Activated CD4-positive, alpha-beta T cell treated with anti-CD3 and anti-CD28 coated beads, Interleukin-2, Interleukin-4, amounts not matched to agents 100 ng/mL and 50 ng/mL, durations not matched to agents 16 hours and 8 hours (primary cell): ENCODE data around the gene FCGR3B.
"Not testable (repeated sequence)": the region's sequence is repeated elsewhere in the genome, so short reads cannot be mapped to it uniquely, and the experiment has no call there.

ENCODE experiments used
- DNase-seq: peaks from one replicate; pipeline ENCODE4 v3.0.0-alpha.2; 2020; ENCODE audit warnings: low spot score

FCGR3B gene

DNA sequence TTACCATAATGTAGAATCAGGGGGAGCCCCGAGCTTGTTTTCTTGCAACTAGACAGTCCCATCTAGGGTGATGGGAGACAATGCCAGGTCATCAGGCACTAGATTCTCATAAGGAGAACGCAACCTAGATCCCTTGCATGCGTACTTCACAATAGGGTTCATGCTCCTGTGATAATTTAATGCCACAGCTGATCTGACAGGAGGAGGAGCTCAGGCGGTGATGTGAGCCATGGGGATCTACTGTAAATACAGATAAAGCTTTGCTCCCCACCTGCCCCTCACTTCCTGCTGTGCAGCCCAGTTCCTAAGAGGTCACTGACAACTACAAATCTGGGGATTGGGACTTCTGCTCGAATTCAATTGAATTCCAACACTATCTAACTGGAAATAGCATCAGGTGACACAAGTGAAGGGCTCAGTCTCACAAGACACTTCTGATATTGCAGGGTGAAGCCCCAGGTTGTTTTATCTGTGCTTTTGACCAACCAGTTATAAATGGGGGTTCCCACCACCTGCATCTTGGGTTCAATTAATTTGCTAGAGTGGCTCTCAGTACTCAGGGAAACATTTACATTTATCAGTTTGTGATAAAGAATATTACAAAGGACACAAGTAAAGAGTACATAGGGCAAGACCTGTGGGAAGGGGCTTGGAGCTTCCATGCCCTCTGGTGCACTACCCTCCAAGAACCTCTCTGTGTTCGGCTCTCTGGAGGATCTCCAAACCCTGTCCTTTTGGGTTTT lies 7.4 kb upstream of the FCGR3B start:
- DNase-seq = not testable (repeated sequence)

DNA sequence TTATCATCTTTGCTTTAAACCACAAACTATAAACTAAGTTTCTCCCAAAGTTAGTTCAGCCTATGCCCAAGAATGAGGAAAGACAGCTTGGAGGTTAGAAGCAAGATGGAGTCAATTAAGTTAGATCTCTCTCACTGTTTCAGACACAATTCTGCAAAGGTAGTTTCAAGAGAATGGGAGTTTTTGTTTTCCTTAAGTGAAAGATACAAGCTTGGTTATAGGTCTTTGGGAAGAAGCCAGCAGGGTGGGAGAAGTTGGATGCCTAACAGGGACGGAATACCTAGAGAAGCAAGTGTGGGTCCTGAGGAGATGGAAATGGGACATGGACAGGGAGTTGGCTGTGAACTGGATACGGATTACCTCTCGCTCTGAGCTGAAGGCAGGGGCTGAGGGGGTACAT lies 6.0 kb upstream of the FCGR3B start:
- DNase-seq = not testable (repeated sequence)

DNA sequence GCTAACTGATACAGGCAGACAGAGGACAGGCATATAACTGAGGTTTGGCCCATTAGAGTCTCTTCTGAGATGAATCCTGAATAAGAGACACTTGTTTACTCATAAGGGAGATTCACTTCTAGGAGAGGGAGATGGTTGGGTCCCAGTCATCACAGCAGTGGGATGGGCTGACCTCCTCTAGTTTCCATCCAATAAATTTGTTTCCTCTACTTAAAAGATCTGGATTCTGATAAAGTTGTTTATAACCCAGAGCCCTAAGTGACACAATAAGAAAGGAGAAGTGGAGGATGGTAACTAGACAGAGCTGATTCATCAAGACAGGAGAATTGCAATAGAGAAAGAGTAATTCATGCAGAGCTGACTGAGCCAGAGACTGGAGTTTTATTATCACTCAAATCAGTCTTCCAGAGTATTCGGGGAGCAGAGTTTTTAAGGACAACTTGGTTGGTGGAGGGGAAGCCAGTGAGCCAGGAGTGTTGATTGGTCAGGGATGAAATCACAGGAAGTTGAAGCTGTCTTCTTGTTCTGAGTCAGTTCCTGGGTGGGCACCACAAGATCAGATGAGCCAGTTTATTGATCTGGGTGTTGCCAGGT lies 5.3 kb upstream of the FCGR3B start:
- DNase-seq = peak; percentile 28

DNA sequence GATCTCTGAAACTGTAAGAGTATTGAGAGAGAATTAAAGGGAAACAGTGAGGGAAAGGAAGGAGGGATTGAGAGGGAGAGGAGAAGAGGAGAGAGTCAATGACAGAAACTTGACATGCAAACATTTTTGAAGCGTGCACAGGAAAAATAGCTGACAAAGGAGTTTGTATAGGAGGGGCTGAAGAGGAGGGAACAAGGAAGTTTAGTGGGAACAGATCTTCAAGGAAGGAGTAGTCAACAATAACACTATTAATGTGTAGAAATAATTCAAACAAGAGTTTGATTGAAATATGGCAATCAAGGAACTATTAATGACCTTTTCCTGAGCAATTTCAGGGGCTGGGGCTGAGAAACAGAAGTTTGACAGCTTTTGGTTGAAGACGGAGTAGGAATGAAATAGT lies 4.0 kb upstream of the FCGR3B start:
- not testable (repeated sequence) for DNase-seq

DNA sequence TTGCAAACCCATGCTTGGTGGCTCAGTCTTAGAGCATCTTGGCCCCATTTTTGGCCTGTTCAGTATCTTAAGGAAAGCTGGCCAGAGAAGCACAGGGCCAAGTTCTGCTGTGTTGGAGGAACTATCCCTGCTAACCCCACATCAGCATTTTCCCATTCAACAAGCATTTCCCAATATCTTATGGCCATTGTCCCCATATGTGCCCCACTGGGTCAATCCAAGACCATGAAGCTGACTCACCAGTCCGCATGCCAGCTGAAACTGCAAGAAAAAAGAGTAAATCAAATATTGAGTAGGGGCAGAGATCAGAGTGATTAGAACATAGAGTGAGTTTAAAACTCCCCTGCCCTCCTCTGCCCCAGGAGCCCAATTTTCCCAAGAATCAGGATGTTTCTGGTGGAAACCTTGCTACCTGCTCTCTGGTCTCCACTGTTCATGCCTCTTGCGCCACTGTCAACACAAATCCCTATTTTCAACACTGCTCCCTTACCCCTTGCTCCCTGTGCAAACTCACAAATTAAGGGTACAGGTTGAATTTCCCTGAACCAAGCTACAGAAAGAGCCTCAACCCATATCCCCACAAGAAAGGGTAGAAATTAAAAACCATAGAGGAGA lies 741 bp downstream of the FCGR3B start:
- not testable (repeated sequence) for DNase-seq

DNA sequence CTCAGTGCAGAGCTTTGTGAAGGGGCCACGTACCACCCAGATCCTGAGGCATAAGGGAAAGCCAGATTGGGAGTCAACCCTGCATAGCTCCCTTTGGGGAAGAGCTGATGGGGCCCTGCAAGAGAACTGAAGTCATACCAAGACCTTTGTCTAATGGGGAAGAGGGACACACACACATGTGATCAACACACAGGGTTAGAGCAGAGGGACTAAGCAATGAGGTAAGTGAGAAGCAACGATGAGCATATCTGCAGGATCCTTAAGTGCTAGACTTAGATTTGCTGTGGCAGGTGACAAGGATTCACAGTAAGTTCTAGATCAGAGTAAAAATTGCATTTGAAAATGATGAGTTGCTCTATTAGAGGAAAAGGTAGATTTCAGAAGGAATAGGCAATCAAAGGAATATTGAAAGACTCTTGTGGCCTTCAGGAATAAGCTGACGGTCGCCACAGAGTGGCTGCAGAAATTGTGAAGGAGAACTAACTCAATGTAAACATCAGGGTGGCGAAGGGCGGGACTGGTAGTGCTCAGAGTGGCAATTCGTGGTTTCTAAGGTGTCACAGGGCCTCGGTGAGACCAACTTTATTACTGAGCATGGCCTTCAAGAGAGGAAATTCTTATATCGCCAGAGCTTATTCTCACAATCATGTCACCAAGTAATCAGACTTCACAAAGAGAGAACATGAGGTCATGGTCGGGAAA lies 4.4 kb downstream of the FCGR3B start:
- DNase-seq = not testable (repeated sequence)

DNA sequence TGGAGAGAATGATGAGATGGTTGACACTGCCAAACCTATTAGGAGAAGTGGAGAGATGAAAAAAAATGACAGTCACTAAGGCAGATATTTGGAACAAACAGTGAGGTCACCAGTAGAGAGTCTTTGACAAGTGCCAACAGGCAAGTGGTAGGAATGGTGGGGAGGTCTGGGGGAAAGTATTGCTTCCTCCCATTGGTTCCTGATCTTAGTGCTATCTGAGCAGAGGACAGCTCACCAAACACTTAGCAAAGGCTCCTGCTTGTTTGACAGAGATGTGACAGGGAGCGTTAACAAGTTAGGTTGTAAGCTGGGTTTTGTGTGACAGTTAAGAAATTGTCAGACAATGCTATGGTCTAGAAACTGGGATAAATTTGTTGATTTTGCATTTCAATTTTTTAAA lies 6.4 kb downstream of the FCGR3B start:
- DNase-seq = not testable (repeated sequence)

DNA sequence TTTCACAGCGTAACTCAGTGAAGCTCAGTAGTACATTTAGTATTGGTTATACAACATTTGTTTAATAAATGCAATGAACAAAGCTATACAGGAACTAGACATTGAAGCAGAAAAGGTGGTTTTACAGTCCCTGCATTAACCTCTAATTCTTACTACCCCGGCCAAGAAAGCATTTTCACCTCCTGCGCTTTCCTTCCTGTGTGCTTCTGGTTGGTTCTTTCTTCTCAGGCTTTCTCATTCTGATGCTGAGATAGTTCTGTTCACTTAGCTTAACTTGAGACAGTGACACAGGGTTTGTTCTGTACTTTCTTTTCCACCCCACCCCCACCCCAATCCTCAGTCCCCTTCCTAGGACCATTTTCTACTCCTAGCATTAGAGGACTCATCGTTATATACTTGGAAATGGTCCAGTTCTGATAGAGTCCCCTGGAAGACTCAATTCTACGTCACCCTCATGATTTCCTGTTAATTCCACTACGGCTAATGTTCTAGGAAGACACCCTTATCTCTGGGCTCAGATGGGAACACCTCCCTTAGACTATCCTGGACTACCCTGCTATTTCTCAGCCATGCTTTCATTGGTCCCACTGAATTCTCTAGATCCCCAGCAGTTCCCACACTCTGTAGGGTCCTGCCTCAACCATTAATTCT lies 7.5 kb downstream of the FCGR3B start:
- peak; percentile 37 for DNase-seq

DNA sequence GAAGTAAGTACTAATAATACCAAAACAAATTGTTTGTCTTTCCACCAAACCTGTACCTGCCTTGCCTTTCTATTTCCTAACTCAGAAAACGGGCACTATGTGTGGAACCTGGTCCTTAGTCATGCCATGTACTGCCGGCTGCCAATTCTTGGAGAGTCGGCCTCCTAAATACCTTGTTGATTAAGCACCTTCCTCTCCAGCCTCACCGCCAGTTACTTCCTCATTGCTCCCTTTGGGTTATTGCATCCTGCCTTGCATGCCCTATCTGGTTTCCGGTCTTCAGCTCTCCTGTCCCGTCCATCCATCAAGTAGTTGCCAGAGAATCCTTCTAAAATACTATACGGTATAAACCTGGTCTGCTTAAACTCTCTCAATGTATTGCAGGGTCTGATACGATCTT lies 8.9 kb downstream of the FCGR3B start:
- not testable (repeated sequence) for DNase-seq

DNA sequence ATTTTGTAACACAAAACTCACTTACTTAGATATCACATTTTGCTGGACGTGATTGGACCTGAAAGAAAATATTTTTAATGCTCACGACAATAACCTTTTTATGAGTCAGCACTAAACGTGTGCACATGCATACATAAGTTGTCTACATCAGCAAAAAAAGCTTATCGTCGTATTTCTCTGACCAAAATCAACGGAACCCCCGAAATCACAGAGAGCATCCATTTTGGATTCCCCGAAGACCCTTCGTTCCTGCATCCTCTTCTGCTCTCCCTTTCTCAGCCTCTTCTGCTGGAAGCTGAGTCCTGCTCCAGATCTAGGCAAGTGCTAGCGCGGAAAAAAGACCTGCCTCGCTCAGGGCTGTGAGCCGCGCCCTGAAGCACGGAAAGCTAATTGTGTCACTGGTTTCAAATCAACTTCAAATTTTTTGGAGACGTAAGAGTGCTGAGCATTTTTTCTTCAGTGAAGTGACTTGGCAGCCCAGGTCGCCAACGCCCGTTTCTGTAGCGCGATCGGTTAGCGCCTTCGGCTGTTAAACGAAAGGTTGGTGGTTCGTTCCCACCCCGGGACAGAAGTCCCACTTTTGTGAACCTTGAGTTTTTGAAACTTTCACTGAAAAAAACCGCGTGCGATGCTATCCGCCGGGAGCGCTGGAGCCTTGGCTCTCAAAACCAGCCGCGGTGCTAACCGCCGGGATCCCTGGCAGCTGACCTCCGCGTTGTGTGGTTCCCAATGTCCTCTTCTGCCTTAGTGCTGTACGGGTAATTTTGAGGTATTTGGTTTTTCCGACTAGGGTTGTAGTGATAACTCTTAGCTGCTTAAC lies 9.6 kb downstream of the FCGR3B start:
- peak; percentile 91 for DNase-seq

DNA sequence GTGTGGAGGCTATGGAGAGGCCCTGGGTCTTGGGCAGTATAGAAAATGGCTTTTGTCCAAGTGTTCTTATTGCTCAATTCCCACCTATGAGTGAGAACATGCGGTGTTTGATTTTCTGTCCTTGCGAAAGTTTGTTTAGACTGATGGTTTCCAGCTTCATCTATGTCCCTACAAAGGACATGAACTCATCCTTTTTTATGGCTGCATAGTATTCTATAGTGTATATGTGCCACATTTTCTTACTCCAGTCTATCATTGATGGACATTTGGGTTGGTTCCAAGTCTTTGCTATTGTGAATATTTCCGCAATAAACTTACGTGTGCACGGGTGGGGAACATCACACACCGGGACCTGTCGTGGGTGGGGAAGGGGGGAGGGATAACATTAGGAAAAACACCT lies 10.6 kb downstream of the FCGR3B start:
- DNase-seq = not testable (repeated sequence)

DNA sequence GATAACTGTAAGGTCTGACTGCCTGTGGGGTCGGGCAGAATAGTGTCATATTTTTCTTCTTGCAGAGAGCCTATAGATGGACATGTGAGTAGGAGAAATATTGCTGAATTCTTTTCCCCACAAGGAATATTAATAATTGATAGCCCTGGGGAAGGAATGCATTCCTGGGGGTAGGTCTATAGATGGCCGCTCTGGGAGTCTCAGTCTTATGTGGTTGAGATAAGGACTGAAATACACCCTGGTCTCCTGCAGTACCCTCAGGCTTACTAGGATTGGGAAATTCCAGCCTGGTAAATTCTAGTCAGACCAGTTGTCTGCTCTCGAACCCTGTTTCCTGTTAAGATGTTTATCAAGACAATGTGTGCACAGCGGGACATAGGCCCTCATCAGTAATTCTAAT lies 12.5 kb downstream of the FCGR3B start:
- not testable (repeated sequence) for DNase-seq

DNA sequence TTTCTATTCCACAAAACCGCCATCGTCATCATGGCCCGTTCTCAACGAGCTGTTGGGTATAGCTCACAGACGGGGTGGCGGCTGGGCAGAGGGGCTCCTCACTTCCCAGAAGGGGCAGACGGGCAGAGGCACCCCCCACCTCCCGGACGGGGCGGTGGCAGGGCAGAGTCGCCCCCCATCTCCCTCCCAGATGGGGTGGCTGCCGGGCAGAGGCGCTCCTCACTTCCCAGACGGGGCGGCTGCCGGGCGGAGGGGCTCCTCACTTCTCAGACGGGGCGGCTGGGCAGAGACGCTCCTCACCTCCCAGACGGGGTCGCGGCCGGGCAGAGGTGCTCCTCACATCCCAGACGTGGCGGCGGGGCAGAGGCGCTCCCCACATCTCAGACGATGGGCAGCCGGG lies 14.6 kb downstream of the FCGR3B start:
- not testable (repeated sequence) for DNase-seq

DNA sequence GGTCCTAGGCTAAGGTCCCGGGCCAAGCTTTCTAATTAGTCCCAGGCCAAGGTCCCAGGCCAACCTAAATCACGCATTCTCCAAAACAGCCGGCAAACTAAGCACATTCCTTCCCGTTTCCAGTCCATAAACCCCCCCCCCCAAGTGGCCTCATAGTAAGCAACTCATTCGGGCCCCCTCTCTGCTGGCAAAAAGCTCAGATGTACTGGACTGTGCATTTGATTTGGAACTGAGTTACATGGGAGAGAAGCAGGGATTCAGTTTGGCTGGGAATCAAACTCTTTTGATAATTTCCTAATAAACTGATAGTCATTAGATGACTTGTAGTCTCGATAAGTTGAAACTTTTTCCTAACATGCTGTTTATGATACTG lies 17.8 kb downstream of the FCGR3B start:
- not testable (repeated sequence) for DNase-seq

DNA sequence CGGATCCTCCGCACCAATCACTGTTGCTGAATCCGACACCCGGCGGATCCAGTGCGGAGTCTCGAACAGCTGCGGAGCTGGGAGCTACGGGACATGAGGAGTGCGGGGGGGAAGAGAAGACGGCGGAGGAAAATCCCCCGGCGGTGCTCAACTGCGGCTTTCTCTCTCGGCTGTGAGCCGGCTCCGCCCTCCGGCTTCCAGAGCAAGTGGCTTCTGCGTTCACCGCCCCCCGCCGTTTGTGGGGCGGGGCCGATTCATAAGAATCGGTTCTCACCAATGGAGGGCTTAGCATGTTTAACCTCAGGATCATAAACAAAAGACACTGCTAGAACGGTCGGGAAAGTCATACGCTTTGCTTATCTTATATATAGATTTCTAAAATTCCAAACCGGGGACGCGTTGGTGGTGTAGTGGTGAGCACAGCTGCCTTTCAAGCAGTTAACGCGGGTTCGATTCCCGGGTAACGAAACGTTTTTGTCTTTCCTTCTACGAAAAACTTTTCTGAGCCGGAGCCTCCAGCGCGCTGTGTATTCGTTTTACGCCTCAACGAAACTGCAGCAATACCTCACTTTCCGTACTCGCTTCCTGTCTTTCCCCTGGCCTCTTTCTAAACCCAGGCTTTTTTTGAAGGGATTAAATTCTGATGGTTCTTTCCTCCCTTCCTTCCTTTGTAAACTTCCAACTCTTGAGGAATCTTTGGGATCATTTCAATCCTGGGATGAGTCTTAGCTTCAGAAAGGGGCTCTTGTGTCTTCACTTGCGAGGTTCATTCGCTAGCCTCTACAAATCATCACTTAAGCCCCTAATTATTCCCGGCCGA lies 18.4 kb downstream of the FCGR3B start:
- DNase-seq = peak; percentile 94

DNA sequence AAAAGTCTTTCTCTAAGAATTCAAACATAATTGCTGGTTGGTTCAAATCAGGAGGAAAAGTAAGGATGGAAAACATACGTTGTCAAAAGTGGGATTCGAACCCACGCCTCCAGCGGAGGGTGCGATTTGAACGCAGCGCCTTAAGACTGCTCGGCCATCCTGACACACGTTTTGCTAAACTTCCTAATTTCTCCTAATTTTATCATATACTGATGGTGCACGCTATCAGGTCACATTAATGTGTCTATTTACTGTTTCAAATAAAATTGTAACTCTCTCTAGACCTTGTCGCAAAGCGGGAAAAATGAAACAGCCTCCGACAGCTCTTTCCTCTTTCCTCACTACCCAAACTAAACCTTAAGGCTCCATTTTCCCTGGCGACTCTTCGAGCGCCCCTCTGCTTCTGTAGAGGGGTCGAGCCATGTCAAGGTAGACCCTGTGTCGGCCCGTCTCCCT lies 19.1 kb downstream of the FCGR3B start:
- peak; percentile 48 for DNase-seq

DNA sequence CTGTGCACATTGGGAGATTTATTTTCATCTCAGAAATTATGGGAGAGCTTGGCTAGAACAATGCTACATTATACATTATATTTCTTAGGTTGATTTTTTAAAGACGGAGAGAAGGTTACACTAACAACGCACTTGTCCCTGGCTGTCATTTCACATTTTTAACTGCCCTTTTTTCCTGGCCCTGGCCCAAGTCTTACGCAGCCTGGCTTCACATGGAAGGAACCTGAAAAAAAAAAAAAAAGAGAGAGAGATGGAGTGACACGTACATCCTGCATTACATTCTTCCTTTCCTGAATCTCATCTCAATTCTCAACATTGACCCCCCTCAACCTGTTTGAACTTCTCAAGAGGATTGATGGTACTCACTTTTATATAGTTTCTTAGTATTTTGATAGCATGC lies 20.8 kb downstream of the FCGR3B start:
- DNase-seq = not testable (repeated sequence)

DNA sequence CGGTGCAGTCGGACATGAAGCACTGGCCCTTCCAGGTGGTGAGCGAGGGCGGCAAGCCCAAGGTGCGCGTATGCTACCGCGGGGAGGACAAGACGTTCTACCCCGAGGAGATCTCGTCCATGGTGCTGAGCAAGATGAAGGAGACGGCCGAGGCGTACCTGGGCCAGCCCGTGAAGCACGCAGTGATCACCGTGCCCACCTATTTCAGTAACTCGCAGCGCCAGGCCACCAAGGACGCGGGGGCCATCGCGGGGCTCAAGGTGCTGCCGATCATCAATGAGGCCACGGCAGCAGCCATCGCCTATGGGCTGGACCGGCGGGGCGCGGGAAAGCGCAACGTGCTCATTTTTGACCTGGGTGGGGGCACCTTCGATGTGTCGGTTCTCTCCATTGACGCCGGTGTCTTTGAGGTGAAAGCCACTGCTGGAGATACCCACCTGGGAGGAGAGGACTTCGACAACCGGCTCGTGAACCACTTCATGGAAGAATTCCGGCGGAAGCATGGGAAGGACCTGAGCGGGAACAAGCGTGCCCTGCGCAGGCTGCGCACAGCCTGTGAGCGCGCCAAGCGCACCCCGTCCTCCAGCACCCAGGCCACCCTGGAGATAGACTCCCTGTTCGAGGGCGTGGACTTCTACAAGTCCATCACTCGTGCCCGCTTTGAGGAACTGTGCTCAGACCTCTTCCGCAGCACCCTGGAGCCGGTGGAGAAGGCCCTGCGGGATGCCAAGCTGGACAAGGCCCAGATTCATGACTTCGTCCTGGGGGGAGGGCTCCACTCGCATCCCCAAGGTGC lies 24.2 kb downstream of the FCGR3B start:
- DNase-seq = not testable (repeated sequence)

DNA sequence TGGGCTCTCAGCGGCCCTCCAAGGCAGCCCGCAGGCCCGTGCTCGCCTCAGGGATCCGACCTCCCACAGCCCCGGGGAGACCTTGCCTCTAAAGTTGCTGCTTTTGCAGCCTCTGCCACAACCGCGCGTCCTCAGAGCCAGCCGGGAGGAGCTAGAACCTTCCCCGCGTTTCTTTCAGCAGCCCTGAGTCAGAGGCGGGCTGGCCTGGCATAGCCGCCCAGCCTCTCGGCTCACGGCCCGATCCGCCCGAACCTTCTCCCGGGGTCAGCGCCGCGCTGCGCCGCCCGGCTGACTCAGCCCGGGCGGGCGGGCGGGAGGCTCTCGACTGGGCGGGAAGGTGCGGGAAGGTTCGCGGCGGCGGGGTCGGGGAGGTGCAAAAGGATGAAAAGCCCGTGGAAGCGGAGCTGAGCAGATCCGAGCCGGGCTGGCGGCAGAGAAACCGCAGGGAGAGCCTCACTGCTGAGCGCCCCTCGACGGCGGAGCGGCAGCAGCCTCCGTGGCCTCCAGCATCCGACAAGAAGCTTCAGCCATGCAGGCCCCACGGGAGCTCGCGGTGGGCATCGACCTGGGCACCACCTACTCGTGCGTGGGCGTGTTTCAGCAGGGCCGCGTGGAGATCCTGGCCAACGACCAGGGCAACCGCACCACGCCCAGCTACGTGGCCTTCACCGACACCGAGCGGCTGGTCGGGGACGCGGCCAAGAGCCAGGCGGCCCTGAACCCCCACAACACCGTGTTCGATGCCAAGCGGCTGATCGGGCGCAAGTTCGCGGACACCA lies 25.0 kb downstream of the FCGR3B start:
- not testable (repeated sequence) for DNase-seq
